Stimulated activated CD8-positive, alpha-beta memory T cell treated with anti-CD3 and anti-CD28 coated beads, Interleukin-12 subunit alpha, Interleukin-12 subunit beta, amount 100 ng/mL, for 24 hours (primary cell): ENCODE measurements around the gene CXCL11.
"Not testable (repeated sequence)": the region's sequence is repeated elsewhere in the genome, so short reads cannot be mapped to it uniquely, and the experiment has no call there.

Experiments used
- DNase-seq: peaks from one replicate; pipeline ENCODE4 v3.0.0-alpha.2; 2020; ENCODE audit errors: extremely low read depth

Gene CXCL11

GRCh38 chr4:76042241-76042998, 6.5 kb upstream of the CXCL11 start:
- not testable (repeated sequence) for DNase-seq

- no peak for DNase-seq
Measured at GRCh38 chr4:76036855-76037254, 985 bp upstream of the CXCL11 start.

- DNase-seq: no peak
Measured at GRCh38 chr4:76035141-76035540, 729 bp downstream of the CXCL11 start.

DNA sequence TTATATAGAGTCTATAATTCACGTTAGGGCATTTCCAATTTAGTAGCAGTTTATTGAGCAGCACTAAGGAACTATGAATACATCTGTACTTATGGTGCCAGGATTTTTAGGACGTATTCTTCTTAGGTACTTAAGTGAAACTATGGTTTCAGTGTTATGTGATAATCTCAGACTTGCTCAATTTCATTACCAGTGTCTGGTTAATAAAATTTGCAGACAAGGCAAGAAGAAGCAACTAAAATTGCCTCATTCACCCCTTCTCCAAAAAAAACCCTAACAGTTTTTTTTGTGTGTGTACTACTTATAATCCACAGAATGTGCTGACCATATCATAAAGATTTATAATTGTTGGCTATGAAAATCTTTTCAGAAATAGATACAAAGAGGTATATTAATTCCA, 6.6 kb downstream of the CXCL11 start:
- DNase-seq: no peak

DNA sequence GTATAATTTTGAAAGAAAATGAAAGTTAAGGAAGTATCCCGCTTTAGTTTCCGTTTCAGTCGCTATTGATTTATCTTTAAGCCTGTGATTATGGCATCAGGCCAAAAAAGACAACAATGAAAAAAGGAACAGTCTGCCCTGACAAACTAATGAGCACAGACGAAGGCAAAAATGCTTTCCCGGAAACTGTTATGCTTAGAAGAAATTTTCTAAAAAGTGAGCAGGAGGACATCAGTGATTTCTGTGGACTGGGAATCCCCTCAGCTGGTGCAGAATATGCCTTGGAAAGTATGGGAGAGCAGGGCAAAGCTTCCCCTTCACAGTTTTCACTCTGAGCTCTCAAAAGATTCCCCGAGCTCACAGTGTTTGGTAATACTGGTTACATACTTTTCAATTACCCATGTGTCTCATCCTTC, 7.5 kb downstream of the CXCL11 start:
- DNase-seq: no peak

DNA sequence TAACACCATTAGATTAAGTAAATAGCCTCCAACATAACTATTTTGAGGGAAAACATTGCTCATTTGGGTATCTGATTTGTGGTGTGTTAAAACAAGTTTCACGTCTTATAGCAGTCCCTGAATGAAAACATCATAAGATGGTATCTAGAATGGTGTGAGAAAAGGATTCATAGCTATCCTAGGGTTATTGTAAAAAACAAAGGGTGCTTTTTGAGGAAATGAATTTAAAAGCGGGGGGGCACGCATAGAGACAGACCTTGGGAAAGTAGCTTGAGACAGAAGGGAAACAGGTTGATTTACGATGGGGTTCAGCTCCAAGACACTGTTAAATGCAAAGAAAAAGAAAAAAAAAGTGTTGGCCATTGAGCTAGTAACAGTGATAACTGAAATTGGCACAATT, 11.8 kb downstream of the CXCL11 start:
- DNase-seq: no peak

- no peak for DNase-seq
Measured at GRCh38 chr4:76023389-76023788, 12.5 kb downstream of the CXCL11 start, which contains the start of gene CXCL10. Gene CXCL10 (minus strand): TSS chr4:76023497. CDS start chr4:76023431, 66 bp downstream.

GRCh38 chr4:76022677-76023076, 13.2 kb downstream of the CXCL11 start:
- no peak for DNase-seq

- no peak for DNase-seq
Measured at GRCh38 chr4:76022031-76022430, 13.8 kb downstream of the CXCL11 start.

DNA sequence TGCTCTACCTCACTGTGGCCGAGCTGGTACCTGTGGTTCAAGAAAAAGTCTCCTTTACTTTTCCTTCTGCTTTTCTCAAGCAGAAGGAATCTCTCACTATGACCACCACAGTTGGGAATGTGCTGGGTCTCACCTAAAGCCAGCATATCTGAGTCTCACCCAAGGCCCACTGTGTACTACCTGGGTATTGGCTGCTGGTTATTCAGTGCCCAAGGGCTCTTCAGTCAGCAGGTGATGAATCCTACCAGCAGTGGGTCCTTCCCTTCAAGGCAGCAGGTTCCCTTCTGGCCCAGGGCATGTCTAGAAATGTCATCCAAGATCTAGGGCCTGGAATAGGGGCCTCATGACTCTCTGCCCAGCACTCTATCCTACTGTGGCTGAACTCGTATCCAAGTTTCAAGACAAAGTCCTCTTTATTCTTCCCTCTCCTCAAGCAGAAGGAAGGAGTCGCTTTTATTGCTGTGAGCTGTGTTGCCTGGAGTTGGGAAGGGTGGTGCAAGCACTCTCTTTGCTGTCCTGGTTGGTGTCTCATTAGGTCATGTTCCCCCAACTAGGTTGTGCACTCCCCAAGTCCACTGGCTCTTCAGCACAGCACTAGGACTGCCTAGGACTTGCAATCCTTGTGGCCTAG, 18.7 kb downstream of the CXCL11 start:
- DNase-seq: no peak

DNA sequence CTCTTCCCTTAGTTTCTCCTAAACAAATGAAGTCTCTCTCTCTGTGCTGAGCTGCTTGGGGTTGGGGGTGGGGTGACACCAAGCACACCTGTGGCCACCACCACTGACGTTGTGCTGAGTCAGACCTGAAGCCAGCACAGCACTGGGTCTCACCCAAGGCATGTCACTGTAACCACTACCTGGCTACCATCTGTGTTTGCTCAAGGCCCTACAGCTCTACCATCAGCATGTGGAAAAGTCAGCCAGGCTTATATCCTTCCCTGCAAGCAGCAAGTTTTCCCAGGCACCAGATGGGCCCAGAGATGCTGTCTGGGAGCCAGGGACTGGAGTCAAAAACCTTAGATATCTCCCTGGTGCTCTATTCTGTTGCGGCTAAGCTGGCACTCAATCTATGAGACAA, 19.5 kb downstream of the CXCL11 start:
- no peak for DNase-seq

DNA sequence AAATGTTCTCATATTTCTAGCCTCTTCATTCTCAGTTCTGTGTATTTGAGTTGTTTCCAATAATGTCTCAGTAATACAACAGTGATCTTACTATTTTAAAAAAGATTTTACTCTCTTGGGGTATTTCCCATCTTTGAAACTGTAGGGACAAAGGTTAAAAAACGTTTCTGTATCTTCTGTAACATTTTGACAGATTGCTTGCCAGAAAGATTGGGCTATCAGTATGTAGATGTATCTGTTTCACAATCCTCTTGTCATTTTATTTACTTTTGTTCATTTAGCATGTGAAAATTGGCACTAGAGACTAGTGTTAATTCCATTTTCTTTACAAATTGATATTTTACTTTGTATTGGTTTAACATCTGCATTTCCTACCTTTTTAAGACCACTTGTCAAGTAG, 22.3 kb downstream of the CXCL11 start:
- DNase-seq: no peak

DNA sequence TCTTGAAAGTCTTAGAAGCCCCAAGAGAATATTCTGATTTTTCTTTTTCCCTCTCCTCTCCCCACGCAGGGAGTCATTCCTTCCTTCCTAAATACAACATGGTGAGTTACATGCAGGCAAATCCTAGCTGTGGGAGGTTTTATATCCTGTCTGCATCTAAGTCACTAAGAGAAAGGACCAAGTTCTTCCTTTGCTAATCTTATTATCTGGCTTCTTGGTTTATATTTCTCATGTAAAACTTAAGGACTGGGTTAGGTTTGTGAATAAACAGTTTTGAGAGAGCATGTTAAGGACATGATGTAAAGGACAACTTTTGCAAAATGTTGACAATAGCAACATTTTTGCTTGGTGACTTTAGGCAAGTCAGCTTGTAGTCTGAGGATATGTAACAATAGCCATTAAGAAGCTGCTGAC, 23.5 kb downstream of the CXCL11 start:
- no peak for DNase-seq

DNA sequence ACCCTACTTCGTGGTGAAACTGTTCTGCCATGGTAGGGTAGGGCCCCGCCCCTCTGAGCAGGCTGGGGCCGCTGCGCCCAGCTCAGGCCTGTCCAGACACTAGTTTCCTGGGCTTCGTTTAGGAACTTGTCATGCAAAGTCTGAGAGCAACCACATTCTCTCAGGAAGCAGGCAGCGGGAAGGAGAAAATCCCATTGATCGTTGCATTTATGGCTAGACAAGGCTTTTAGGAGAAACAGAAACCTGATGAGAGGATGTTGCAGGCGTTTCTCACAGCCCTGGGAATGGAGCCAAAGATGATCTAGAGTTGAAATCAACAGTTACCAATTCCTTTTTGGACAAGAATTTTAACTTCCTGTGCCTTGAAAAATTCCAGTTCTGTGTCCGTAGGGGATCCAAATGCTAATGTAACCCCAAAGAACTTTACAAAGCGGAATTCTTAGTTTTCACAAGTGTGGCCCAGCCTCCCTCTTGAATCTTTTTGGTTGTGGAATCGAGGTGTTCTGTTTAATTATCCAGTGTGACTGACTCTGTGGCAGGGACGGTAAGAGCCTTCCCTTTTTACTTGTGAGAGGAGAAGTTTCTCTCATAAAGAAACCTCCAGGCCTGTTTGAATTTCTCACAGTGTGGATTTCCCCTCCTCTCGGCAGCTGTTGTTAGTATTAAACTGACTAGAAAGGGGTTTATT, 24.0 kb downstream of the CXCL11 start:
- no peak for DNase-seq

DNA sequence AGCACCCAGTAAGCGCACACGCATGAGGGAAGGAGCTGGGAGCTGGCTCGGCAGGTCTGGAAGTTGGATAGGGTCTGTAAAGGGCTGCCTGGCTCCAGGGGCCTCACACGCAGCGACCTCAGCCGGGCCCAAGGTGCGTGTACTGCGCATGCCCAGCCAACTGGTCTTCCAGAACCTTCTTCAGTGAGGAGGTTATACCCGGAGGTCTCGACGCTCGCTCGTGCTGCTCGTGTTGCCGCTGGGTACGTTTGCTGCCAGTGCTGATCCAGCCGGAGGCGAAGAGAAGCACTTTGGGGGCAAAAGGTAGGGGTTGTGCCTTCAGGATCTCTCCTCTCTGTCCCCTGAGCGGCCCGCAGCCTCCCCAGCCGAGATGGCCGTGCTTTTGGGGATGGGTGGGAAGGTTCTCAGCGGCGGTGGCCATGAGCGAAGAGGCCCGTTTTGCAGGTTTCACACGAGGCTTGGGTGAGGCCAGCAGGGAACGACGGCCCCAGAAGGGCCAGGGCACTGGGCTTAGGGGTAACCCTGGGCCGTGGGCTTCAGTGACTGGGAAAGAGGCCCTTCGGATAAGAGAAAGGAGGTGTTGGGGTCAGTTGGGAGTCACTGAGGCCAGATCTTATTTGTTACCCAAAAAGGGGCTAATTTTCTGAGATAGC, 24.7 kb downstream of the CXCL11 start:
- DNase-seq: no peak

DNA sequence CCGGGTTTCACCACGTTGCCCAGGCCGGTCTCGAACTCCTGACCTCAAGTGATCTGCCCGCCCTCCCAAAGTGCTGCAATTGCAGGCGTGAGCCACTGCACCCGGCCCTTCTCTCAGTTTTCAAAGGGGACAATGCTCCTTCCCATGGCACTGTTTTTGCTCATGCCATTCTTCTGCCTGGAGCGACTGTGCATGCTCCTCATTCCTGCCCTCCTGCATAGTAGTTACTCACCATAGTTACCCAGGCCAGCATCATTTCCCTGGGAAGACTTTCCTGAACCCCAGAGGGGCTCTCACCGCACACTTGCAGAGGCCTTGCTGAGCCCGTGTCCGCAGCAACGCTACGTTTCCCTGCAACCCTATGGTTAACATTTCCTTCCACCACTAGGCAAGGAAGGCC, 25.3 kb downstream of the CXCL11 start:
- no peak for DNase-seq

- DNase-seq: no peak
Measured at GRCh38 chr4:76009311-76009710, 26.6 kb downstream of the CXCL11 start.

DNA sequence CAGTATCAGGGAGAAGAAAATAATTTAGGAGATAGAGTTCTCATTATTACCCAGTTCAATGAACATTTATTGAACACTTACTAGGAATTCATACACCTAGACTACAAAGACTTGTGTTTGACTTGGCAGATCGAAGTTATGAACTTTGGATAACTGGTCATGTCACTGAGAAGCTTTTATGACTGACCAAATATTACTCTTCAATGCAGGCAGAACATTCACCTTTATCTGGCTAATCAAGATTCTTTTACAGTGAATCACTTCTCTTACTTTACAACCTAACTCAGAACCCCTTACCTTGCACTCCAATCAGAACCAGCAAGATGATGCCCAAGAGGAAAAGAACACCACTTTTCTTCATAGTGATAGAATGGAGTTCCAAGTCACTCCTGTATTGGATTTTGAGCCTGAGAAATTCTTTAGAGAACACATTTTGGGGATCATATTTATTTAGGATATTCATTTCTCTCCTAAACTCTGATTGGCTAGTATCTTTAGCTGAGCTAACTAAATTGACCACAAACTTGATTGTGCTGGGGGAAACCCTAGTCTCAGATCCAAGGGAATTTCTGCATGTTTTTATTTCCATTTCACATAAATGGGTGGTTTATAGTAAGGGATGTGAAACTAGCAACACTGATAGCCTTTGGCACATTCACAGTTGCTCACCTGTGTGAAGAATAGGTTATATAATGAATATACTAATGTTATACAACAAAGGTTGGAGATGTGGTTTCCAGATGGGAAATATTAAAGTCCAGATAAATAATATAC, 28.6 kb downstream of the CXCL11 start, which contains the start of gene CXCL9:
Gene CXCL9 (minus strand): TSS at position 421 of the 774 bp plus-strand sequence. CDS start 60 bp downstream, at position 361.
- DNase-seq: no peak

- no peak for DNase-seq
Measured at GRCh38 chr4:76003620-76004019, 32.2 kb downstream of the CXCL11 start.

DNA sequence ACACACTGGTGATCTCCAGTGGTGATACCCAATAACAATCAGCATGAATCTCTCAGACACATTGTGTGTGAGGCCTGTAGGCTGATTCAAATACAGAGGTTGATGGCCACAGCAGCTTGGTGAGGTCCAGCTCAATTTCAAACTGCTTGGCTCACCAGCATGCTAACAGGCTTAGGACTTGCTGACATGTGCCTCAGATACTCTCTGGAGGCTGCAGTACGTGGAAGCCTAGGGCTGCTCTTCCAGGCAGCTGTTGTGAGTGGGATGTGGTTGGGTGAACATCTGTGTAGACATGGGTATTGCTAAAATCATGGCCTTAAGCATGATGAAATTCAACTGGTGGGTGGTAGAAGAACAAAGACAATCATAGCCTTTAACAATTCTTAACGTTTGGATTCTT, 32.8 kb downstream of the CXCL11 start:
- DNase-seq: no peak

GRCh38 chr4:76002176-76002575, 33.7 kb downstream of the CXCL11 start:
- no peak for DNase-seq
